Right renal pelvis (tissue), 4 donors: Measurements from ENCODE around the gene ATRNL1. TPM values are rescaled to one million over a fixed set of nuclear protein-coding genes. Genes with fewer than 3 reads are reported as not detected.
A peak's percentile ranks its signal among the peaks of the same experiment; 100 is the strongest.

ENCODE experiments used
- DNase-seq, 4 donors: peaks; one replicate each; pipeline ENCODE4 v3.0.0-alpha.2; 2013; ENCODE audit warnings: low read depth in 4 of 4, low spot score in 3 of 4, missing footprints in 1 of 4
- polyA plus RNA-seq, 4 donors: library from polyadenylated mRNA; unstranded; fragments of 120-200 nt; gene quantifications; one replicate each; pipeline ENCODE4 v1.2.1, GENCODE V29; 2013; ENCODE audit not compliant: insufficient read length in 4 of 4

ATRNL1 gene
- polyA plus RNA-seq, 4 donors: 21.9 to 31.7 (median 28.9) TPM

DNA sequence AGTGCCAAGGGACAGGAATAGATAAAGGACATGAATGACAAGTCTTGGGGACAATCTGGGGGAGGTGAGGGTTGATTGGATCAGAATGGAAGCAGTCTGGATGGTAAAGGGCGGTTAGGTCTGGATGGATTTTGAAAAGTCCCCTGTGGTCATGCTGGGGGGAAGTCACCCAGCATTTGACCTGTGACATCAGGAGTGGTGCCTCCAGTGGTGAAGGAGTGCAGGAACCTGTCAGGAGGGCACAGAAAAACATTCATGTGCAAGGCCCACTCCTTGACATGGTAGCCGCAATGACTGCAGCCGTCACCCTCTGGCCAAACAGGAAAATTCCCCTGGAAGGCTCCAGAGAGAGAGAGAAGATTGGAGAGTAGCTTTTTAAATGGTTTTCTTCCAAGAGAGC lies 875.1 kb downstream of the ATRNL1 start:
- DNase-seq: no peak

DNA sequence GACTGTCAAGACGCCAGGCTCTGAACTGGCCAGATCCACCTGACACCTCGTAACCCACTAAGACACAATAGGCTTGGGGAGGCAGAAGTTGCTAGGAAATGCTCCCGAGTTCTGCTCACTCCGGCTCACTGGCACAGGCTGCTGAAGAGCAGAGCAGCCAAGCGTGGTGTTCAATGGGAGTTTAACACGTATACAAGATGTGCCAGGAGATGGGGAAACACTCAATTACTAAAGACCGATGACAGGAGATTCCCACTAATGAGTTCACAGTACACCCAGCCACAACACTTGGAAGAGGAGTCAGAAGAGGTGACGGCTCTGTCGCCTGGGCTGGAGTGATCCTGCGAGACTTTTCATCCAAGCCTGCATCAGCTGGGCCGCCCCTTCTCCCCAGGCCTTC lies 876.4 kb downstream of the ATRNL1 start:
- DNase-seq: peak in 2 of 4 donors; percentile 12 to 15

DNA sequence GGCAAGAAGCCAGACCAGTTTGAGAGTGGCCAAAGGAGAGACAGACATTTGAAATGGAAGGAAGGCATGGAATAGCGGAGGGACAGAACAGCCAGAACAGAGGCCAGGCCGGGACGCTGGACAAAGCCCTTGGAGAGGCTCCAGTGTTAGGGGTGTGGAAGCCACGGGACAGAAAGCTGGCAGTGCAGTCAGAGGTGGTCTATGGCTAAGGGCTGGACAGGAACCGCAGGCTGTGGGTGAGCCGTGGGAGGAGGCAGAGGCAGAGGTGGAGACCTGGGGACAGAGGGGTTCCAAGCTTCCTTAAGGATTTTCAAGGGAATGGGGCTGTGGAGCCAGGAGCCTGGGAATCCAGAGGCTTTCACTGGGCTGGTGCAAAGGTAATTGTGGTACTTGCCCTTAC lies 878.8 kb downstream of the ATRNL1 start:
- DNase-seq: no peak

DNA sequence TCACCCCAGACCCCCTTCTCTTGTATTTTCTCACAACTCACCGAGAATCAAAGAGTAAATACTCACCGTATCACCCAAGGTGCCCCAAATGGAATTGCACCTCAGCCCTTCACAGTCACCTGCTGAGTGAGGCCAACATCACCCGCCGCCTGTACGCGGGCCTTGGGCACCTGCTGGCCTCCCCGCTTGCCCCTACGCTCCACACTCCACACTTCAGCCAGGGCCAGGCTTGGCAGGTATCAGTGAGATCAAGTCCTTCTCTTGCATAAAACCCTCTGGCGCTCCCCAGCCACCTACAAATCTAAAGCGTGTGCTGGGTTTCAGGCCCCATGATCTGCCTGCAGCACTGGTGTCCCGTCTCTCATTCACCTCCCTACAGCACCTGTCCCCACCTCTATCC lies 879.3 kb downstream of the ATRNL1 start:
- DNase-seq: no peak

DNA sequence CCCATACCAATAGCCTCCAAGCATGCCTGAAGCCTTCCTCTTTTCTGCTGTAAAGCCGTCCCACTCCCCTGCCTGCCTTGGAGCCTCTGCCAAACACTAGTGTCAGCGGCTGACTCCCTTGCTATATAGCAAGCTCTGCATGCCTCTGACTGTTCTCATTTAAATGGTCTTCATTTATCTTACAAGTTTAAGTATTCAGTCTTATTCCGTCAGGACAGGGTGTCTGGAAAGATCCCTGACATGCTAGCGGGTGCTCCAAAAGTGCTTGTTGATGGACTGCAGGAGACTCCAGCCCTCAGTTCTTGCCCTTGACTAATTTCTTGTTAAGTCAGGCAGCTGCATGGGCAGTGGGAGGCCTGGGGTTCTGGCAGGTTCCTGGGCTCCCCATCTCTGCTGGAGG lies 881.2 kb downstream of the ATRNL1 start:
- DNase-seq: no peak

DNA sequence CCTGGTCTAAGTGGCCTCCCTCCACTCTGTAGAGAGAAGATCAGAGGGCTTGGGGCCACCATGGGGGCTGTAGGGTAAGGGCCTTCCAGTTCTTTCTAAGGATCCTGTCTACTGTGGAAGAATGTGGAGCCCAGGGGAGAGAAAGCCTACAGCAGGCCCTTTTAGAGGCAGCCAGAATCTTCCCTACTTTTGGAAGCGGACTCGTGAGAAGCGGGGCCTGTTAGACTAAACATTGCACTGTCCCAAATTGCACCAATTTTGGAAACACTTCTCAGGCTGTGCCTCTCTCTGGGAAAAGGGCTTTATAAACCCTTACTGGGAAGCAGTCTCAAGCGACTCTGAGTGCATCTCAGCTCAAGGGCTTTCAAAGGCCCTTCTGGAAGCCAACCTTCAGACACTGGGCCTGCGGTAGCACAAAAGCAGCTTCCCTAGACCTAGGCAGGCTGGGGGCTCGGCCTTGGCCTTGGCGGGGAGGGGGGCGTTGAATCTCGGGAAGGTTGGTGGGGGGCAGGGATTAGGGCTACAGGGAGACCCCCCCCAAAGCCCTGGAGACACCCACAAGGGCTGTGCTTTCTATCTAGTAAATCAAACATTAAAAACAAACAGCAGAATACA lies 881.8 kb downstream of the ATRNL1 start:
- no peak for DNase-seq

DNA sequence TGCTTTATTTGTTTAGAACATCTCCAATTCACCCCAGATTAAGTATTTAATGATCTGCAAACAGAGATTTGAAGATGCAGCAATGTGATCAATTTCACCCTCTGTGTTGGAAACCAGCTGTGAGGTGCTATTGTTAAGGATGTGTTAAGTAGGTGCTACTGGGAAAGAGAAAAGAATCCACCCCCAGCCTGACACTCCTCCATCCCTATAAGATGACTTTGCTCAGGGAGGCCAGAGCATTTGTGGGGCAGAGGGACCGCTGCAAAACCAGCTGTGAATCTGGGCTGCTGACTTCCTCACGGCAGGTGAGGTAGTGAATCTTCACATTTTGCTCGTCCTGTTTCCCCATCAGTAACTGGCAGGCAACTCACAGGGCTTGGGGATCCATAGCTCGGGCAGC lies 882.3 kb downstream of the ATRNL1 start:
- DNase-seq: no peak

DNA sequence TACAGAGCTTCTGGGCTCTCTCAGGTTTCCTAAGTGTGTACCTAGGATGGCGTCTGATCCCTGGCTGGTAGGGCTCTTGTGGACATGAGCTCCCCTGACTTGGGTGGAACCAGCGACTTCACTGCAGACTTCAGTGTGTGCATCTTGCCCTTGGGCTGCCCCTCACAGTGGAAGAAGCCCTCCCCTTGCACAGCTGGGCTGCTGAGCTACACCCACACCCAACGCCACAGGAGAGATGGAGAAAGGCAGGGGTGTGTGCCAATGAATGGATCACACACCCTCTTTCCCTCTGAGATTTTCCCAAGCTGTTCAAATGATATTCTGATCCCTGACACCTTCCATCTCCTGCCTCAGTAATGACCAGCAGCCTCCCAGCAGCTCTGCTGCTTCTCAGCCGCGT lies 883.2 kb downstream of the ATRNL1 start:
- no peak for DNase-seq

DNA sequence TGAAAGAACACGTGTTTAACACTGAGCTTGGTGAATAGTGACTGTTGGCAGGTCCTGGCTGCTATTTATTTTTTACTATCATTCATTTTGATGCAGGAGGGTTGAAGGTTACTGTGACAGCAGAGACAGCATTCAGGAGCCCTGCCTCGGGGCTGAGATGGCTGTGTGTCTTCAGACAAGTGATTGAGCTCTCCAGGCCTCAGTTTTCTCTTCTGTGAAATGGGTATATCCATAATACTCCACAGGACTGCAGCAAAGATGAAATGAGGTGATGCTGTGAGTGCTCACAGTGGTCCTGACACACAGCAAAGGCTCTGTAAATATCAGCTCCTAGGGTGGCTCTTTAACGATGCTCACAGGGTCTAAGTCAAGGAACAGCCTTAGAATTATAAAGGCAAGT lies 884.7 kb downstream of the ATRNL1 start:
- no peak for DNase-seq

DNA sequence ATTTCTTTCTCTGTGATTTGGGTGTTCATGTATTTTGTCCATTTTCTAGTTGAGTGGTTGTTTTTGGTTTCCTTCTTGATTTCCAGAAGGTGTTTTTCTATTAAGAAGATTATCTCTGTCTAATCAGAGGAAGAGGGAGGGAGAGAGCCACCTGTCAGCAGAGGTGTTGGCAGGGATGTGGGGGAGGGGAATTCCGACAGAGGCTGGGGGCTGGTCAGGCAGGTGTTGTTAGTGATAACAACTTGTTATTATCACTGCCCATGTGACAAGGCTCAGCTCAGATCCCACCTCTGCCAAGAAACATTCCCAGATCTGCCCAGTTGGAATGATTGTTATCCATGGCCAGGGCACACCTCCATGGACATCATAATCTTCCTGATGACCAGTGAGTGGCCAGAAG lies 886.4 kb downstream of the ATRNL1 start:
- no peak for DNase-seq

DNA sequence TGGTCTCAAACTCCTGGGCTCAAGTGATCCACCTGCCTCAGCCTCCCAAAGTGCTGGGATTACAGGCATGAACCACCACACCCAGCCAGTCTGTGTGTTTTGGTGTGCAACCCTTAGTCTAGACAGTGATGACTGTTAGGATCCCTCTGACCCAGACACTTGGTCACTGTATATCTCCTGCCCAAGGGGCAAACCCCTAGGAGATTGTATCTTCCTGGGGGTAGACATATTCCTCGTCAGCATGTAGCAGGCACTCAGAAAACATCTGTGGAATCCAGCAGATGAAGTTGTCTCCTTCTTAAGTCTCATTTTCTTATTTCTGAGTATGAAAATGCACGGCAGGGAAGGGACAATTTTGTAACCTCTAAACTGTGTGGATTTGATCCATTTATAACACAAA lies 887.3 kb downstream of the ATRNL1 start:
- no peak for DNase-seq

DNA sequence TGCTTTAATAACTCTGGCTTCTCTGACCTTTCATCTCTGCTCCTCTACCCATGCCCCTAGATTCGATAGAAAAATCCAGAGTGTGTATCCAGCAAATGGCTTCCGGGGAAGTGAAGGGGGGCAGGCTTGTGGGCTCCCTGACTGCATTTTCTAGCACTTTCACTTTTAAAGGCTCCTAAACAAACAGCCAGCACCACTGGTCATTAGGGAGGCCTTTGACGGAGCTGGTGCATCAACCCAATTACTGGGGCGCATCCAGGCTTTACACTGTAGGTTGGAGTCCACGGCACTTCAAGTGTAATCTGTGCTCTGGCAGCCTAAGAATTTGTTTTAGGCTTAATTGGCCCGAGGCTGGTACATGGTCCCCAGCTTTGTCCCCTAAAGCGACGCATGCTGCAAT lies 887.9 kb downstream of the ATRNL1 start:
- DNase-seq: peak in 3 of 4 donors; percentile 39 to 44 (median 41)

DNA sequence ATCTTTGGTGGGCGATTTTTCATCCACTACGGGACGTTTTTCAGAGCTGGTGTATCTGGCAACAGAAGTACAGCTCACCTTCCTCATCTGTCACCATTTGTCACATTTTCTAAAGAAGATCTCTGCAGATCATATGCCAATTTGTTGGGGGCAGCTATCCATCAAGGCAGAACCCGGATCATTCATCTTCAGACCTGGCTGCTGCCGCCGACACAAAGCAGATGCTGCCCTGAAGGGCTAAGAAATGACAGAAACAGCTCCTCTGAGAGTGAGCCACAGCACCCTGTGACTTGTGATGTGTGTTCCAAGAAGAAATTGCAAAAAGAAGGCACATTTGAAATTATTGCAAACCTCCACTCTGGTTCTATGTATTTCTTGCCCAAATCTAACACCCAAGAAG lies 888.9 kb downstream of the ATRNL1 start:
- DNase-seq: no peak

DNA sequence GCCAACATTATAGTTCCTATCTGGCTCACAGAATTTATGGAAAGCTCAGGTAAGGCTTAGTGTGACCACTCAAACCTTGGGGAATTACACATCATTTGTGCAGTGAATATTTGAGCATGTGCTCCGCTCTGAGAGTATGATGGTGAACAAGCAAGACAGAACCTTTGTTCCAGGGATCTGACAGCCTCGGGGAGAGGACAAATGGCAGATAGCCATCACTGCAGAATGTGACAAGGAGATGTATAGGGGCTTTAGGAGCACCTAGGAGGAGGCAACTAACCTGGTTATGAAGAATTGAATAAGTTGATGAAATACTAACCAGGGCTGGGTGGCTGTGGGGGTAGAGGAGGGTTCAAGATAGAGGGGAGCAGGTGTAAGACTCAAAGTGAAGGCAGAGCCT lies 889.4 kb downstream of the ATRNL1 start:
- DNase-seq: no peak

DNA sequence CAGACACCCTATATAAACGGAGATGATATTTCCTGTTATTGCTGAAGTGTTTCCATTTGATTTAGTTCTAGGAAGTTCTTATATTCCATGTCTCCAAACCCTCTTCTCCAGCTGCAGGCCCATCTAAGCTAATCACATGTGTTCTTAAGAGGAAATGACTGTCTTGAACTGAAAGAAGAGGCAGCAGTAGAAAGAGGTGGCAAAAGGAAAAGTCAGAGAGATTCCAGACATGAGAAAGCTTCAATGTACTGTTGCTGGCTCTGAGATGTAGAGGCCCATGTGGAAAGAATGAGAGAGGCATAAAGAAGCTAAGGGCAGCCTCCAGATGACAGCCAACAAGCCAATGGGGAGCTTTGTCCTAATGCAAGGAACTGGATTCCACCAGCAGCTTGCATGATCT lies 892.6 kb downstream of the ATRNL1 start:
- DNase-seq: no peak

DNA sequence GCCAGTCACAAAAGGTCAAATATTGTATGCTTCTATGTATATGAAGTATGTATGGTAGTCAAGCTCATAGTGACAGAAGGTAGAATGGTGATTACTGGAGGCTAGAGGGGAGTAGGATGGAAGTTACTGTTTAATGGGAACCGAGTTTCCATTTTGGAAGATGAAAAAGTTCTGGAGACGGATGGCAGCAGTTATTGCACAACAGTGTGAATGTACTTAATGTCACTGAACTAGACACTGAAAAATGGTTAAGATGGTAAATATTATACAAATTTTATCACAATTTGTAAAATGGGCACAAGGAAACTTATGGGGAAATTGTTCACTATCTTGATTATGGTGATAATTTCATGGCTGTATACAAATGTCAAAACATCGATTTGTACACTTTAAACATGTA lies 895.2 kb downstream of the ATRNL1 start:
- no peak for DNase-seq

DNA sequence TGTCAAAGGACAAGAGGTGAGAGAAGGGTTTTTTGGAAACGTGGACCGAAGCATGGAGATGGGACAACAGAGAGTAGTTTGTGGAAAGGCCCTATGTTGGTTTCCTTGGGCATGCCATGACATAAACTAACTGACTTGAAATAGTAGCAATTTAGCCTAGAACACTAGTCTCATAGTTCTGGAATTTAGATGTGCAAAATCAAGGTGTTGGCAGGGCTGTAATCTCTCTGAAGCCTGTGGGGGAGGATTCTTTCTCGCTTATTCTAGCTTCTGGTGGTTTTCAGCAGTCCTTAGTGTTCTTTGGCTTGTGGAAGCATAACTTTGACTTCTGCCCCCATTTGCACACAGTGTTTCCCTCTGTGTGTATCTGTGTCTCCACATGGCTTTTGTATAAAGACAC lies 896.5 kb downstream of the ATRNL1 start:
- DNase-seq: no peak

DNA sequence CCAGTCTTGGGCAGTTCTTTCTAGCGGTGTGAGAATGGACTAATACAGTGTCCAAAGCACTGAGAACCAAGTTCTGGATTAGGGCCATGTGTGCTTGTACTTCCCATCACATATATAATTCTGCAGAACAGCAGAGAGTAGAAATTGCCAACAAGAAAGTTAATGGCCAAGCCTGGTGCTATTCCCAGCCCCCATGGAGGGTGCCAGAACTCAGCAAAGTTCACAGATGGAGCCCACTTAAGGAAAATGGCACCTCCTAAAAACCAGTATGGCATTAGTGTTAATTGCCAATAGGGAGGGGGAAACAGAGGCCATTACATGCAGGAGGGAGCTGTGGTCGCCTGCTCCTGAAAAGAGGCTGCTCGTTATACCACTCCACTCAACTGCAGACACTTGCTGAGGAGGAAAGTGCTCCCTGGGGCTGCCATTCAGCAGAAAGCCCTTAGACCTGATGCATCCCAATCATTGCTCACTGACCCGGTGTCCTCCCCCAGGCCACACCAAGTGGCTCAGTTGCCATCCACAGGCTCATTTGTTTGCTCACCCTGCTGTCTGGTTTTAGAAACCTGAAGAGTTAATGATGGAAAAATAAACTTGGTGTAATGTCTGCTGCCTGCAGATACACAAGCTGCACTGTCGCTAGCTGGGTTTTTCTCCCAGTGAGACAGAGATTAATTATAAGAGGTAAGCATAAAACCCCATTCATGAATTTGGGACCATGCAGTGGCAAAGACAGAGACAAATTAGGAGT lies 899.2 kb downstream of the ATRNL1 start:
- no peak for DNase-seq

DNA sequence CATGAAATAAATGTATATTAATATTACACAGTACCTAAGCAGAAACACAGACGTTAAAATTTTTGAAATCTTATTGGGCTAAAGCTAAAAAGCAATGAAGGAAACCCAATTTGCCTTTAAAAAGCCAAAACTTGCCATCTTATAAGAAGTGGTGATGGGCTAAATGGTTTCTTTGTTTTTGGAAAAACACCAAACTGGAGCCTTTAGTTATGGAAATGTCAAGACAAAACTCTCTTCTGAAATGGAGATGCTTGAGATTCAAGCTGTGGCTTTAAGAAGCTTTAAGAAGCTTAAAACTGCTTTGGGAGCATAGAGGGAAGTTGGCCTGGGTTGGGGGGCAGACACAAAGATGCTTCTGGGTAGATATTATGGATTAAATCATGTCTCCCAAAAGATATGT lies 902.9 kb downstream of the ATRNL1 start:
- no peak for DNase-seq

DNA sequence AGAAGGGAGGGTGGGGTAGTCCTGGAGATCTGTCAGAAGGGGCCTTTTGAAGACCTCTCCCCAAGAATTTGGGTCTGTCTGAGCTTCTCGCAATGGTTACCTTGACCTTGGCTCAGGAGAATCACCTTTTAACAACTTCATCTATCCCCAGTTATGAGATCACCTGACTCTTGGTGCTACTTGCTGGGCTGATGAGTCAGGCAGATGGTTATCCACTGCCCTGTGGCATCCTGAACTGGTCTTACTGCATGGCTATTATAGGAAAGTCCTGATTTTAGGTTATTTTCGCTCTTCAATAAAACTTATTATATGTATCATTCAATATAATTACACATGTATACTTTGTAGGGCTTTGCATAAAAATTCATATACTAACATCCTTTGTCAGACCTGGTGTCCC lies 905.1 kb downstream of the ATRNL1 start:
- no peak for DNase-seq
